Breast epithelium (tissue), 3 donors: ENCODE data around the gene NRXN3.

Experiments used
- CTCF ChIP-seq, 3 donors: fragments of 450-650 bp; IDR thresholded peaks; one replicate each; pipeline ENCODE4 v1.5.1; 2016 to 2017; ENCODE audit warnings: antibody characterized with exemption in 3 of 3, mild to moderate bottlenecking in 3 of 3, moderate library complexity in 3 of 3
- POLR2A ChIP-seq: fragments of 450-650 bp; IDR thresholded peaks from one replicate; pipeline ENCODE4 v1.6.1; 2016; ENCODE audit warnings: antibody characterized with exemption, mild to moderate bottlenecking, moderate library complexity

GRCh38 chr14:79661752-79662151 lies 1491.6 kb downstream of the NRXN3 start:
- TF ChIP-seq CTCF (IDR thresholded peaks at IDR 0.05) (no peak), POLR2A (no peak)
